Fibroblast of peridontal ligament (primary cell): ENCODE measurements around the gene AAR2.

Experiments
- DNase-seq: peaks from one replicate; pipeline ENCODE4 v3.0.0-alpha.2; 2010; ENCODE audit errors: extremely low read depth

Gene AAR2, protein sequence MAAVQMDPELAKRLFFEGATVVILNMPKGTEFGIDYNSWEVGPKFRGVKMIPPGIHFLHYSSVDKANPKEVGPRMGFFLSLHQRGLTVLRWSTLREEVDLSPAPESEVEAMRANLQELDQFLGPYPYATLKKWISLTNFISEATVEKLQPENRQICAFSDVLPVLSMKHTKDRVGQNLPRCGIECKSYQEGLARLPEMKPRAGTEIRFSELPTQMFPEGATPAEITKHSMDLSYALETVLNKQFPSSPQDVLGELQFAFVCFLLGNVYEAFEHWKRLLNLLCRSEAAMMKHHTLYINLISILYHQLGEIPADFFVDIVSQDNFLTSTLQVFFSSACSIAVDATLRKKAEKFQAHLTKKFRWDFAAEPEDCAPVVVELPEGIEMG

DNA sequence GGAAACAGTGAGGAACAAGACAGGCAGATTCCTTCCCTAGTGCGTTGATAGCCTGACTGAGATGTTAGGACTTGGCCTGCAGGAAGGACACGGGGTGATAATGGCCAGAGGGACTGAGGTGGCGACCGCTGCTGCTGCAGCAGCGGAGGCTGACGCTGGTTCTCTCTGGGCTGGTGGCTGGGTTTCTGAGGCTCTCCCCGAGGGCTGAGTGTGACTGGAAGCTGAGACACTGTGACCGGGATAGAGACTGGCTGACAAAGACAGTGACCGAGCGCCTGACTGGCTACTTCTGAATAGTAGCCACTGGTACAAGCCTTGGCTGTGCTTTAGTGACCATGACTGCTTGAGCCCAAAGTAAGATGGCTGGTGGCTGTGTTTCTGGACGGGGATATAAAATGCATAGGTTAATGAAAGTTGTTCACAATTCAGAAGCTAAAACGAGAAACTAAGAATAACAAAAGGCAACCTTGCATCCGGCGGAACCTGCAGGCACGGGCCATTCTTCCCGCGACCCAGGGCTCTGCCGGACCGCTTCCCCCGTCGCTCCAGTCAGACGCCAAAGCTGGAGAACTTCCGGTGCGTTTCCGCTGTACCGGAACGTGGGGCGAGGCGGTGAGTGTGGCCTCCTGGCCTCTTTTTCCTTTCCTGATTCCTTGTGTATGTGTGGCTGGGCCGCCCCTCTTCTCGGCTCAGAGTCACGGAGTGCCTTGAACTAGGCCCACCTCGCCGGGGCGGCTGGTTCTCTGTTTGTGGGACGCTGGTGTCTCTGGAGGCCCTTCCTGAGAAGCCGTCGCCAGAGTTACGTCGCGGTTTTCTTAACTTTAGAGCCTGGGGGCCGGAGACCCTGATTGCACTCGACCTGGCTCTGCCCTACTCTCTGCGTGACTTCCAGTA lies at the start of gene AAR2:
TSS of gene AAR2 (plus strand) at position 587 of the 894 bp plus-strand sequence. CDS start 3,391 bp downstream, outside the sequence.
- peak; percentile 76 for DNase-seq

DNA sequence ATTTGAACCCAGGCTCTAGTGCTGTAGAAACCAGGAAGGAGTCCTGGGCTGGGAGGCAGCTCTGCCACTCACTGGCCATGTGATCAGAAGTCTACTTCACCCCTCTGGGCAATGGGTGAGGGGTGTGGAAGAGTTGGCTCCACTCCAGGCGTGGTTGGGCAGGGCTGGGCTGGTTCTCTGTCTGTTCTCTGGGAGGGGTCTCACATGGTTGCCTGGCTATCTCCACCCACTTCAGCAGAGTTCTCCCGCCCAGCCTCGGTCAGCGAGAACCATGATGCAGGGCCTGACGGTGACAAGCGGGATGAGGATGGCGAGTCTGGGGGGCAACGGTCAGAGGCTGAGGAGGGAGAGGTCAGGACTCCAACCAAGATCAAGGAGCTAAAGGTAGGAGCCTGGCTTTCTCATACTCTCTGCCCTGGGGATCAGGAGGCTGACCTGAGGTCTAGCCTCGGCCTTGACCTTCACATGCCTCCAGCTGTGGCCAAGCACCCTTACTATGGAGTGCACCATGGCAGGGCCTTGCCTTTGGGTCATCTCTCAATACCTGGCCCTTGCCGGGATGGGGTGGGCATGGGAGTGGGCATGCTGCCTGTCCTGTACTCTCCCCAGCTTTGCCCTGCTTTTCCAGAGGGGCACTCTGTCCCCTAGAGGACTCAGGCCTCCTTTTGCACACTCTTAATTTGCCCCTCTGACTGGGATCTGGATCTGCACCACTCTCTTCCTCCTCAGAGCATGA lies 42.1 kb upstream of the AAR2 start:
- DNase-seq: no peak

DNA sequence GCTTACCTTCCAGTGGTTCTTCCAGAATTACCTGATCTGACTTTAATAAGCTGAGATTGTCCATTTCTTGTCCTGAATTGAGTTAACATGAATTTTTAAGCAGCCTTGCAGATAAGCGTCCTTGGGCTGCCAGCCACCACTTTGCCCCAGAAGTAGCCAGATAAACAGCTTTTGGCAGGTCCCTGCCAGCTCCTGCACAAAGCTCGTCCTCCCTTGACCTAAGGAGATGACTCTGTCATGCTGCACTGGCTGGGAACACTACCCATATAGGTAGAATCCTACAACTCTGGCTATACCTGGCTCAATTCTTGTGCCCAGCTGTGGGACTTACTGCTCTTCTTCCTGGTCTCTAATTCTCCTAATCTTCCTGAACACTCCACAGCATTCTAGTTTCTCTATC lies 39.6 kb upstream of the AAR2 start:
- DNase-seq: no peak

DNA sequence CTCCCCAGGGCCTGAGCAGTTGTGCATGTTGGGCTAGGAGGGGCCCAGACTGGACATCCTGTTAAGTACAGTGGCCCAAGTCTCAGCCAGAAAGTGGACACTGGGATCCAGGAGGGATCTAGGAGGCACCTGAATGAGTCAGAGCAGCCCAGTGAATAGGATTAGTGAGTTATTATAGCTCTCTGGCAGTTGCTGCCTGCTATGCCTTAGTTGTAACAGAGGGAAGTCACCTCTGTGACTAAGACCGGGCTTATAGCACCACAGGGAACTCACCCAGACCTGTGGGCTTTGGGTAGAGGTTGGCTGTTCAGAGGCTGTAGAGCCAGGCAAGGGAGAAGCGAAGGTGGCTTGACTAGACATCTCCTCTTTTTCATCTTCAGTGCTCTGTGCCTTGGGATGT lies 39.0 kb upstream of the AAR2 start:
- DNase-seq: no peak

DNA sequence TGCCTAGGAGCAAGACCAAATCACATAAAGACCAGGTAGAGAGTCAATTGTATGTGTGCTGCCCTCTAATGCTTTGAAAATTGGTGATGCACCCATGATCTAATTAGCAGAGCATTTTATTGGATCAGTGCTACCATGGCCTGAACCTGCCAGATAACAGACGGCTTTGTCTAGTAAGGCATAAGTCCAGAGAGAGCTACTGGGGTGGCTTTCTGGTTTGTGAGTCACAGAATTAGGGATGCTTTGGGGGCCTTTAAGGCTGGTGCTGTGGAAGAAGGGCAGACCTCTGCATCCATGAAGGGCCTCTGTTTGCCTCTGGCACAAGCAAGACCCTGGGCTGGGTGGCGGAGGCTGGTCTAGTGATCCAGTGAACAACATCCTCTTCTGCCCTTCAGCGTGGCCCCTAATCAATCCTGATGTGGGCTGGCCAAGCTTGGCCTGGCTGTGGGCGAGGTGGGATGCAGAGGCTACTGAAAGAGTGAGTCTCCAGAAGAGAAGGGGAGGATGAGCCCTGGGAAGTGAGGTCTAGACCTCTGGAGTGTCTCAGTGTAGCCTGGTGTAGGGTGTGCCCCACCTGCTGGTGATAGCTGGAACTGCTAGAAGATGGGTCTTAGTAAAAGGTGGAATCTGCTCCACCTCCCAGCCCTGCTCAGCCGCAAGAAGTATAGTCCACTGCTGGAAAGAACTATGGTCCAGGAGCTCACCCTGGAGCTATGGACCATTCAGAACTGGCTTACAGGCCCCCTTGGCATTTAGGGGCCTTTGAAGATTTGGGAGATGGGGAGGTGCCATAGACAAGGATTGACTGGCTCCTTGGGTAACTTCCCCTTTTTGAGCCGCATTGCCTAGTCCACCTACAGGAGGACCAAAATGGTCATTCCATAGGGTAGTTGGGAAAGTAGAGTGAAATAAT lies 36.7 kb upstream of the AAR2 start:
- DNase-seq: peak; percentile 80

DNA sequence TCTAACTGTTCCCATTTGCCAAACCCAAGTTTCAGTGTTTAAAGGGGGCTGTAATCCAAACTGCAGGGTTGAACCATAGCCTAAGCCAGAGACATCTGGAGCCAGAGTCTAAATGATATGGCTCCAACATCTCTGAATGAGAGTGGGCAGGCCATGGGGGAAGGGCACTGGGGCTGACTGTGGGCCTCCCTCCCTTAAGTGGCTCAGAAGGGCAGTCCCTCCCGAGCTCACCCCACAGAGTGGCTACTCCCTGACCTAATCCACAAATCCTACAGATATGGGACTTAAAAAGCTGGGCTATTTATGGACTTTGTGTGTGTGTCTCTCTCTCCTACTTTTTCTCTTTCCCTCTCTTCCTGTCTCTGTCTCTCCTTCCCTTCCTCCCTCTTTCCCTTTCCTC lies 35.8 kb upstream of the AAR2 start:
- DNase-seq: no peak

DNA sequence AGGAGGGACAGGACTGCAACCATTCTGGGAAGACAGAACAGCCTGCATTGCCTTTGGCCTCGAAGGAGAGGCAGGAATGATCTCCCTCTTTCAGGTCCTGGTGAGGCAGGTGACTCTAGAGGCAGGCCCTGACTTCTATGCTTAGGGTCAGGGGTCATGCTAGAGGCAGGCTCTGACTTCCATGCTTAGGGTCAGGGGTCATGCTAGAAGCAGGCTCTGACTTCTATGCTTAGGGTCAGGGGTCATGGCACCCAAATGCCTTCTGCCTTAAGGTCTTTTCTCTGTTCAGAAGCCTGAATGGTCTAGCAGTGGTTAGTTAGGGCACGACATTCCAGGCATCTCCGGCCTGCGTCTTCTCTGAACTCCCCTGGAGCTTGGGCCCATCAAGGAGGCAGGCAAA lies 35.1 kb upstream of the AAR2 start:
- DNase-seq: no peak

DNA sequence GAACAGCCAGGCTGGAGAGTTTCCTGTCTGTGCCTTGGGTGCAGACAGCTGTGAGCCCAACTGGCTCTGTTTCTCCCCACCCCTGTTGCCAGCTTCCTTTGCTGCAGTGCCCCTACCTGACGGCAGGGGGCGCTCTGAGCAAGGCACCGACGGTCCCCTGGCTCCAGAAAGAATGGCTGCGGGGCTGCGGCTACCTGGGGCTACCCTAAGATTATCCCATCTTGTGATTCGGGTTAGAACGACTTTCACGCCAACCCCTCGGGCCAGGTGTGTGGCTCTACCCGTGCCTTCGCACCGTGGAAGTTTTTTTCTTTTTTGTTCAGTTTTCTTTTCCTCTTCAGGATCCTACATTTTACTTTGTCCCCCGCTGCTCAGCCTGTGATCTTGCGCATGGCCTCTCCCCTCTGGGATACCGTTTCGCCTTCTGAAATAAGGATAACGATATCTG lies 33.4 kb upstream of the AAR2 start:
- peak; percentile 18 for DNase-seq

DNA sequence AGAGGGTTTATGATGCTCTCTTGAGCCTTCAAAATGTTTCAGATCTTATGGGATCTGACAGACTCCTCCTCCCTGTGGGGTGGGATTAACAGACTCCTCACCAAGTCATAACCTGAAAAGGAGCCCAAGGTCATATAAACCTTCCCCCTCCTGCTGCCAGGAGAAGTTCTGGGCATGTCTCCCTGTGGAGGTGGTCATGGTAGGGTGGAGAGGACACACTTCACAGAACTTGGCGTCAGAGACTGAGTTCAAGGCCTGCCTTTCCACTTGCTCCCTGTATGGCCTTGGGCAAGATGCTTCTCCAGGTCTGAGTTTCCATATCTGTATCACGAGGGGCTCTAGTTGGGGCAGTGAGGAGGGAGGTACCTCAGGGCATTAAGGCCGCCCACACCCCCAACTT lies 32.4 kb upstream of the AAR2 start:
- no peak for DNase-seq

DNA sequence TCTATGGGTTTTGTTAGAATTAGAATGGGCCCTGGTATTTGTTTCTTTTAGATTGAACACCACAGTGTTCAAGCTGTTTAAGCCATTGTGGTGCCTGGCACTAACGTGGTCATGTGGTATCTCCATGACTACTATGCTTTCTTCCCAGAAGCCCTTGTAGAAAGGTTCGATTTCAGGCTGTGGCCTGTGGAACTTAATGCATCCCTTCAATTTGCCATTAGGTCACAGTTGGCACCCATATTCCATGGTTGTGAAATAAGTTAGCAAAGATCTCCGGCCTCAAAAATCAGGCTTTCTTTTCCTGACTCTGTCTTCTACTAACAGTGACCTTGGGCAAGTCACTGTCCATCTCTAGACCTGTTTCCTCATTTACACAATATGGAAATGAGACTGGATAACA lies 31.3 kb upstream of the AAR2 start:
- peak; percentile 53 for DNase-seq

DNA sequence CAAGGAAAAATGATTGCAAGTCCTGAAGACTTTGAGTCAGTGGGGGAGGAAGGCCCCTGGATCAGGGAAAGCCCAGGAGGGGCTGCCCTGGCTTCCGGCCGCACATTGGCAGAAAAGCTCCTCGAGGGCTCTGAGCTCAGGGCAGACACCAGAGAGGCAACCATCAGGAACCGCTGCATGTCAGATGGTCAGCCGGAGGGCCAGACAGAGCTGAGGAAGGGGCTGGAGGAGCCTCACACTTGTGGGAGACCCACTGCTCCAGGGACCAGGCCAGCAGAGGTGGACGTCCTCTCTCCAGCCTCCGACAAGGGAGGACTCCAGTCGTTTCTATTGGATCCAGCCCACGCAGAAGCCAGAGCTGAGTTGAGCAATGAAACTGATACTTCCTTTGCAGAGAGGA lies 30.2 kb upstream of the AAR2 start:
- no peak for DNase-seq

DNA sequence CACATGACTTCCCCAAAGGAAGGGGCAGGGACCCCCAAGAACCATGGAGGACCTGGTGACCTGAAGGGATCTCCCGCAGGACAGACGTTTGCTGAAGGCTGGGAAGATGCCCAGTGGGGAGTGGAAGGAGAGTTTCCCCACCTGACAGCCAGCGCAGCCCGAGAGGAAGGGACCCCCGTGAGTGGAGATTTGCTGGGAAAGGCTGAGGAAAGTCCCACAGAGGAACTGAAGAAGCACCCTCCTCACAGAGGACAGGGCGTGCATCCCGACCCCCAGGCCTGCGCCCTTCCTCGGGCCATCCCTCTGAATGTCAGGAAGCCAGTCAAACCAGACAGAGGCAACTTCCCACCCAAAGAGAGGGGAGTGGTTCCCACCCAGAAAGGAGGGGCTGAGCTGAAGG lies 29.6 kb upstream of the AAR2 start:
- DNase-seq: no peak

DNA sequence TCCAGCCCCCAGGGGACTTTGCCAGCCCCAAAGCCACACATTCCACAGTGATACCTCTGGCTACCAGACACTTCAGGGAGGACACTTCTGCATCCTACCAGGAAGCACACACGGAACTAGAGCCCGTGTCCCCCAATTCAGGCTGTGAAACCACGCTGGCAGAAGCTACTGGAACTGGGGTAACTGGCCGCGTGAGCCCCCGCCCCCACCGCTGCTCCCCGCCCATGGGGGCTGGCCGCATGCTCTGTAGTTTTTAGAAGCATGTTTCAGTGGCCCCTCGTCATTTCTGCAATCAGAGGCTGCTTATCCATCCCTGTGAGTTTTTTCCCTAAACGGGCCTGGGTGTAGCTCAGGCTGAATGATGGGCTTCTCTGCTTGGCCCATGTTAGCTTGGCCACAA lies 28.7 kb upstream of the AAR2 start:
- no peak for DNase-seq

DNA sequence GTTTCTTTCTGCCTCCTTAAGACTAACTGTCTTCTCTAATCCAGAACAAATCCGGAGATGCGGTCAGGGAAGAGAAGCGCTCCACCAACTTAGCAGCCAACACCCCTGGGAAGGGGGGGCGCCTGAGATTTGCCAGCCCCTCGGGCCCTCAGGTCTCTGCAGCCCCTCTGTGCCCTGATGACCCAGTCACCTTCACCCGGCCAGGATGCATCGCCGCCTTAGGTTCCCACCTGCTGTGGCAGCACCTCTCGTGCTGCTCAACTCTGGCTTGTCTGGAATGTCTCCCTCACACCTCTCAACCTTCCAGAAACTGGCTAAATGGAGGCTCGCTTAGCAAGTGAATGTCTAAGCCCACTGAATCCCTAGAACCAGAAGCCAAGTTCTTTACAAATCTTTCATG lies 28.0 kb upstream of the AAR2 start:
- no peak for DNase-seq

DNA sequence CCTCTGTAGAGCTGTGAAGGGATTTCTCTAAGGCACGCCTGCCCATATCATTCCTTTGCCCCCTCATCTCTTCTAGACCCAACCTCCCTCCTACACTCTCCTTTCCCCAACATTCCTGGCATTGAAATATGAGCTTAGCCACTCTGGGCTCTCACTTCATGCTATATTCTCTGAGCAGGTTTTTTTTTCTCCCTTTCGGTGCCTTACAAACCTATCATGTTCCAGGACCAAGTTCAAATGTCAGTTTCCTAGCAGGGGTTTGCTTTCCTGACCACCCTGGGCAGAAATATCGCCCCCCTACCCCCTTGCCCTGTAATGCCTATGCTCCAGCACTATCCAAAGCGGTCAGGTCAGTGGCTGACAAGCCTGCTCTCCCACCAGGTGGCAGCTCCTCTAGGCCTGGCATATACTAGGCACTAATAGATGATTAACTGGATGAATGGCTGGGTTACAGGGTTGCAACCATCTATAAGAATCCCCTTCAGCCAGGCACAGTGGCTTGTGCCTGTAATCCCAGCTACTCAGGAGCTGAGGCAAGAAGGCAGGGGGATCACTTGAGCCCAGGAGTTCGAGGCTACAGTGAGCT lies 25.7 kb upstream of the AAR2 start:
- no peak for DNase-seq

DNA sequence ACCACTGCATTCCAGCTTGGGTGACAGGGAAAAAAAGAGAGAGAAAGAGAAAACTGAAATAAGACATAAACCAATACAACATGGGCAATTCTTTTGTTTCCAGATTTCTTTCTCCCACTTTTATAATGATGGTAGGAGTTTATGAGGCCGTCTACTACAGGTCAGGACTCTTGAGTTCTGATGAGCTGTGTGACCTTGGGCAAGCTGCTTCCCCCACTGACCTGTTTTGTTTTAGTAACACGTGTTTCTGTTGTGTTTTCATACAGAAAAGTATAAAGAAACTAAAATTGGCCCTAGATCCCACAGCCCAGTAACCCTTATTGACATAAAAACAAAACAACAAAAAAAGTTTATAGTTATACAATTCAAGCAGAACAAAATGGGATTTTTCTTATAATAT lies 22.9 kb upstream of the AAR2 start:
- DNase-seq: no peak

DNA sequence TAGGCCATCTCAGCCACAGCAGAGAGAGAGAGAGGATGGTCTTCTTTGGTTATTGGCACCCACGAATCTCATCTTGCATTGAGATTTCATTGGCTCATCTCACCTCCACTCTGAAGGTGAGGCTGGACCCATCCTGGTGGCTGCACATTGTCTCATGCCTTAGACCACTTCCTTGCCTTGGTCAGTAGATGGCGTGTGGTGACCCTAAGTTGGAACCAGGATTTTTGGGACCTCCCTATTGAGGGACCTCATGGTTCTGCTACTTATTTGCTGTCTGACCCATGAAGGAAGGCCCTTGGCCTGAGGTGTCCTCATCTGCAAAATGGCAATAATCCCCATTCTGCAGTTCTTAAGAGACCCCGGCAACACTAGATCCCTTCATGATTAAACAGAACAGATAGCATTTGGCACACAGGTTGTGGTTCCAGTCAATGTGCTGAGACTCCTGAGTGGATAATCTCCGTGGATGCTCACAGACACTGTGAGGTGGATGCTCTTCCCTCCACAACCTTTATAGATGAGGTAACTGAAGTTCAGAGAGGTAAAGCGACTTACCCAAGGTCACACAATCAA lies 21.5 kb upstream of the AAR2 start:
- DNase-seq: peak; percentile 45

DNA sequence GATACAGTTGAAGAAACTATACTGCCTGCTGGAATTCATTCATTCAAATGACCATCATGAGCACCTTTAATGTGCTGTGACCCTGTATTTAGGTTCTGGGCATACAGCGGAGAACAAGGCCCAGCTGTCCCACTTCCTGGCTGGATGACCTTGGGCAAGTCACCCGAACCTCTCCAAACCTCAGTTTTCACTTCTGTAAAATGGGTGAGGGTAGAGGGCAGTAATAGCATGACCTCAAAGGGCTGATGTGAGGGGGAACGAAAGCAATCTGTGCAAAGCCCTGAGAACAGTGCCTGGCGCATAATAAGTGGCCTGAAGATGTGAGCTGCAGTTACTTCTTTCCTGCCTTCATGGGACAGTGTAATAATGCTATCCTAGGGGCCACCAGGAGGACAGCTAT lies 20.5 kb upstream of the AAR2 start:
- DNase-seq: no peak

DNA sequence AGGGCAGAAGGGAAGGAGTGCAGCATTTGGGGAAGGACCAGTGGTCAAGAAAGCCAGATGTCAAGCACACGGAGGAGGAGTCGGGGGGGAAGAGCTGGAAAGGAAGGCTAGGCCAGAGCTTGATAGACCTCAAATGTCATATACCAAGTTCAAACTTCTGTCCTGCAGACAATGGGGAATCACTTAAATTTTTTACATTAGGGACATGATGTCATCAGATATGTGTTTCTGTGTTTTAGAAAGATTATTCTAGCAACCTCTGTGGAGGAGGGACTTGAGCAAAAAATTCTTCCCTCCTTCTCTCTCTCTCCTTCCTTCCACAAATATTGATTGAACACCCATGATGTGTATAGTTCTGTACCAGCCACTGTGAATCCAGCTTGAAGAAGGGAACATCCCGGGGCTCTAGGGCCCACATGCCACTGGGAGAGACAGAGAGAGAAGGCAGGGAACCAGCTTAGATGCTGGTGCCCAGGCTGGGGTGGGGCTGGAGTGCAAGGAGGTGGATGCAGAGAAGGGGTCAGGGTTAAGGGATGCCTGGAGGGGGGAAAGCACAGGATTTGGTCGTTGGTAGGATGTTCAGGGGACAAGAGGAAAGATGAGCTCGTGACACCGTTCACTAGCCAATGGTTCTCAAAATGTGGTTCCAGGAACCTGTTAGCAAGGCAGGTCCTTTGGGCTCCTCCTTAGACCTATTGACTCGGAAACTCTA lies 19.8 kb upstream of the AAR2 start:
- no peak for DNase-seq

DNA sequence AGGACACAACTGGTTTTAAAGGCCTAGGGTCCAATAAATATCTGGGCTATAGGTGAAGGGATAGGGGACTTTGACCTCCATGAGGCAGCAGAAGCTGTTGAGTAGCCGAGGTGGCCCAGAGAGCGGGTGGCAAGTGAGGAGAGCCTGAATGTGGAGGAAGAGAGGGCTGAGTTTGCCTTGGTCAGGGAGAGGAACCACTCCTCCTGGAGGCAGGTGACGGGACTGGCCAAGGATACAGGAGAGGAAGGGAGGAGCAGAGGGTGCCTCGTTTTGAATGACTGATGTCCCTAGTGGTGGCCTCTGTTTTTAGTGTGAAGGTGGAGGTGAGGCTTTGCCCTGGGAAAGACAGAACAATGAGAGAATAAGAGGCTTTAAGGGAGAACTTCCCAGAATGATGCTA lies 19.1 kb upstream of the AAR2 start:
- no peak for DNase-seq
